GM23248 (cell line): ENCODE measurements around the gene PLXDC1. TPM values are rescaled to one million over a fixed set of nuclear protein-coding genes. Genes with fewer than 3 reads are reported as not detected.

ENCODE experiments used
- DNase-seq: peaks from one replicate; pipeline ENCODE4 v3.0.0-alpha.2; 2015
- H2AFZ ChIP-seq: fragments of 200-600 bp; sonication (generic); 2 replicates; pipeline ENCODE4 v1.6.1; 2016; ENCODE audit warnings: antibody characterized with exemption
- H3F3A ChIP-seq: fragments of 200-600 bp; sonication (generic); 2 replicates; pipeline ENCODE4 v1.6.1; 2016; ENCODE audit warnings: mild to moderate bottlenecking, antibody characterized with exemption, mixed run types; ENCODE audit not compliant: insufficient read depth
- H3K27ac ChIP-seq: fragments of 200-600 bp; sonication (generic); 2 replicates; pipeline ENCODE4 v1.5.1; 2016; ENCODE audit warnings: mild to moderate bottlenecking
- H3K27me3 ChIP-seq: fragments of 200-600 bp; sonication (generic); replicated peaks from 2 replicates; pipeline ENCODE4 v1.6.1; 2016; ENCODE audit warnings: mild to moderate bottlenecking; ENCODE audit not compliant: insufficient read depth
- H3K36me3 ChIP-seq: fragments of 200-600 bp; sonication (generic); 2 replicates; pipeline ENCODE4 v1.6.1; 2016; ENCODE audit warnings: low read depth, mild to moderate bottlenecking
- H3K4me1 ChIP-seq: fragments of 200-600 bp; sonication (generic); 2 replicates; pipeline ENCODE4 v1.6.1; 2016; ENCODE audit warnings: mild to moderate bottlenecking; ENCODE audit not compliant: insufficient read depth
- H3K4me2 ChIP-seq: fragments of 200-600 bp; sonication (generic); one replicate; pipeline ENCODE4 v1.6.1; 2016; ENCODE audit warnings: mild to moderate bottlenecking; ENCODE audit not compliant: unreplicated experiment
- H3K4me3 ChIP-seq: fragments of 200-600 bp; sonication (generic); 2 replicates; pipeline ENCODE4 v1.5.1; 2016; ENCODE audit warnings: mild to moderate bottlenecking
- H3K79me2 ChIP-seq: fragments of 200-600 bp; sonication (generic); 2 replicates; pipeline ENCODE4 v1.6.1; 2016; ENCODE audit warnings: mild to moderate bottlenecking; ENCODE audit not compliant: insufficient read depth
- H3K9ac ChIP-seq: fragments of 200-600 bp; sonication (generic); 2 replicates; pipeline ENCODE4 v1.6.1; 2016; ENCODE audit warnings: mild to moderate bottlenecking
- H3K9me2 ChIP-seq: fragments of 200-600 bp; sonication (generic); 2 replicates; pipeline ENCODE4 v1.6.1; 2016; ENCODE audit warnings: mixed run types, mild to moderate bottlenecking, moderate library complexity; ENCODE audit not compliant: insufficient read depth
- H3K9me3 ChIP-seq: fragments of 200-600 bp; sonication (generic); one replicate; pipeline ENCODE4 v1.6.1; 2017; ENCODE audit warnings: low read depth
- H4K20me1 ChIP-seq: fragments of 200-600 bp; sonication (generic); 2 replicates; pipeline ENCODE4 v1.6.0; 2016; ENCODE audit not compliant: insufficient read depth
- EZH2 ChIP-seq: fragments of 200-600 bp; sonication (generic); IDR thresholded peaks from 2 replicates; pipeline ENCODE4 v1.6.1; 2018; ENCODE audit warnings: antibody characterized with exemption, mild to moderate bottlenecking; ENCODE audit not compliant: insufficient read depth, poor library complexity, severe bottlenecking
- EZH2phosphoT487 ChIP-seq: fragments of 200-600 bp; sonication (generic); IDR thresholded peaks from 2 replicates; pipeline ENCODE4 v1.6.1; 2018; ENCODE audit warnings: antibody characterized with exemption, moderate library complexity, mild to moderate bottlenecking, low read depth; ENCODE audit not compliant: insufficient read depth
- WGBS, 2 experiments: methylation state at CpG; one replicate each; pipeline ENCODE4 v1.1.6; 2015 to 2017; ENCODE audit warnings: low lambda C conversion rate in 2 of 2, low coverage in 1 of 2; ENCODE audit errors: missing lambda C conversion rate in 2 of 2; 5-methylcytosine and 5-hydroxymethylcytosine counted together
- in situ Hi-C: fragments of 300-500 bp; cut with MboI; formaldehyde crosslinking; loops from 2 replicates; pipeline ENCODE4 v1.15.0; 2020
- polyA plus RNA-seq: library from polyadenylated mRNA; unstranded; fragments of >200 nt; fragmentation: Nextera tagmentation; extraction: Ambion mirVana; gene quantifications from 2 replicates; pipeline ENCODE4 v1.2.1, GENCODE V29; 2016
- total RNA-seq: library from RNA; depleted of rRNA; stranded (reverse); fragments of >200 nt; shearing (Covaris generic); gene quantifications from 2 replicates; pipeline ENCODE4 v1.2.3, GENCODE V29; 2014

PLXDC1 gene
- total and polyA plus RNA-seq, 2 experiments from 2014 or later = 0.24 TPM; not detected in 1

DNA sequence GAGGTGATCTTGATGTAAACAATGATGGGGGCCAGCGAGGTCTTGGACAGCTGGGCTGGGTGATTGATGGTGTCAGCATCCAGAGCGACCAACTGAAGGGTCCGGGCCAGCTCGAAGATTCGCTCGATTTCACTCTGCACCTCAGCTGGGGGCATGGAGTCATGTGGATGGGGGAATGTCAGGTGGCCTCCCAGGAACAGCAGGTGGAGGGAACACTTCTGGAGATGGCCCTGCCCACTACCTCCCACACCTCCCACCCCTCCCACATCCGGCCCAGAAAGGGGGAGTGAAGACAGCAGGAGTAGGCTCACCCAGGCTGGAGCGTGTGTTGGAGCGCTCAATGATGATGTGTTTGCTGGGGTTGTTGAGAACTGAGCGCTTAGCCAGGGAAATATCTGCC, 32.3 kb upstream of the PLXDC1 start:
- Histone ChIP-seq H3K4me1 (peaks cover 1% of the 10 kb centered on the region; the same call in 1 of the 2 replicates), H4K20me1 (no peaks in the 10 kb centered on the region), H2AFZ (no peak overlapping the region), H3K9me2 (no peaks in the 10 kb centered on the region), H3K9ac (no peak overlapping the region), H3K27ac (no peak overlapping the region), H3K9me3 (no peaks in the 10 kb centered on the region), H3K36me3 (peaks cover 24% of the 10 kb centered on the region; the same call in 1 of the 2 replicates), H3K4me2 (no peak overlapping the region), H3K4me3 (no peak overlapping the region), H3K27me3 (no peaks in the 10 kb centered on the region), H3K79me2 (no peaks in the 10 kb centered on the region), H3F3A (peaks cover 11% of the 10 kb centered on the region; the same call in 1 of the 2 replicates)
- WGBS, 2 experiments = 96 to 97% methylated on average over 10 of the region's 10 CpGs
- TF ChIP-seq EZH2 = no peak
- TF ChIP-seq EZH2phosphoT487 = no peak
- in situ Hi-C loops = no loop called here
- DNase-seq = no peak

GRCh38 chr17:39183045-39183444, 31.6 kb upstream of the PLXDC1 start:
- Histone ChIP-seq H3K4me1 (peaks cover 8% of the 10 kb centered on the region; the same call in 1 of the 2 replicates), H3K9ac (no peak overlapping the region), H3K9me2 (no peaks in the 10 kb centered on the region), H4K20me1 (no peaks in the 10 kb centered on the region), H3K4me2 (no peak overlapping the region), H3K79me2 (no peaks in the 10 kb centered on the region), H2AFZ (no peak overlapping the region), H3K9me3 (no peaks in the 10 kb centered on the region), H3K27me3 (no peaks in the 10 kb centered on the region), H3K4me3 (no peak overlapping the region), H3F3A (peaks cover 13% of the 10 kb centered on the region; the same call in 1 of the 2 replicates), H3K36me3 (peaks cover 20% of the 10 kb centered on the region; the same call in 1 of the 2 replicates), H3K27ac (no peak overlapping the region)
- in situ Hi-C loops = no loop called here
- DNase-seq = no peak
- TF ChIP-seq EZH2 = no peak
- no peak for TF ChIP-seq EZH2phosphoT487
- 97% methylated on average over 5 of the region's 5 CpGs for WGBS, 2 experiments

GRCh38 chr17:39181303-39181702, 29.9 kb upstream of the PLXDC1 start:
- Histone ChIP-seq H3K4me2 (no peak overlapping the region), H3K4me3 (no peak overlapping the region), H3K79me2 (no peaks in the 10 kb centered on the region), H4K20me1 (no peaks in the 10 kb centered on the region), H3K36me3 (peaks cover 25% of the 10 kb centered on the region; the same call in 1 of the 2 replicates), H3K27me3 (no peaks in the 10 kb centered on the region), H3K27ac (no peak overlapping the region), H3F3A (peaks cover 13% of the 10 kb centered on the region; the same call in 1 of the 2 replicates), H3K9me2 (no peaks in the 10 kb centered on the region), H3K9ac (no peak overlapping the region), H3K9me3 (no peaks in the 10 kb centered on the region), H3K4me1 (peaks cover 8% of the 10 kb centered on the region; the same call in 1 of the 2 replicates), H2AFZ (no peak overlapping the region)
- no peak for DNase-seq
- WGBS, 2 experiments = 78 to 80% methylated on average over 5 of the region's 5 CpGs
- in situ Hi-C loops = no loop called here
- TF ChIP-seq EZH2phosphoT487 (no peak), EZH2 (no peak)

DNA sequence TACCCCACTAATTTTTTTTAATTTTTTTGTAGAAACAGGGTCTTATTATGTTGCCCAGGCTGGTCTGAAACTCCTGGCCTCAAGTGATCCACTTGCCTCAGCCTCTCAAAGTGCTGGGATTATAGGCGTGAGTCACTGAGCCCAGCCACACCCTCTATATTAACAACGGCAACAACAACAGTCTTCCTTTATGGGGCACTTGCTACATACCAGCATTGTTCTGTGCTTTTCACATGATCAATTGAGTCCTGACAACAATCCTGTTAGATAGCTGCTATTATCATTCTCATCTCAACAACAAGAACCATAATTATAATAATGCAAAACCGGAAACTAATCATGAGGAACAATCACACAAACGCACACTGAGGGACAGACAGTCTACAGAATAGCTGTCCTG, 27.1 kb upstream of the PLXDC1 start:
- WGBS, 2 experiments = 38 to 42% methylated on average over 4 of the region's 4 CpGs
- H3K9me2 ChIP-seq = no peaks in the 10 kb centered on the region
- no peak overlapping the region for H3K9ac ChIP-seq
- TF ChIP-seq EZH2phosphoT487 (no peak), EZH2 (no peak)
- peaks cover 23% of the 10 kb centered on the region; the same call in 1 of the 2 replicates for H3K36me3 ChIP-seq
- H3K27me3 ChIP-seq = no peaks in the 10 kb centered on the region
- peak; percentile 70 for DNase-seq
- H3K27ac ChIP-seq = peak overlapping the region; percentile 58
- in situ Hi-C loops = no loop called here
- no peaks in the 10 kb centered on the region for H3K79me2 ChIP-seq
- no peak overlapping the region for H3K4me2 ChIP-seq
- no peak overlapping the region for H2AFZ ChIP-seq
- peaks cover 13% of the 10 kb centered on the region; the same call in 1 of the 2 replicates for H3F3A ChIP-seq
- no peaks in the 10 kb centered on the region for H4K20me1 ChIP-seq
- H3K4me1 ChIP-seq = peaks cover 8% of the 10 kb centered on the region; the same call in 1 of the 2 replicates
- H3K4me3 ChIP-seq = no peak overlapping the region
- no peaks in the 10 kb centered on the region for H3K9me3 ChIP-seq

- no peak overlapping the region for H3K4me3 ChIP-seq
- peaks cover 8% of the 10 kb centered on the region; the same call in 1 of the 2 replicates for H3K4me1 ChIP-seq
- 85 to 87% methylated on average over 12 of the region's 12 CpGs for WGBS, 2 experiments
- no peak for DNase-seq
- no peaks in the 10 kb centered on the region for H3K79me2 ChIP-seq
- peaks cover 13% of the 10 kb centered on the region; the same call in 1 of the 2 replicates for H3F3A ChIP-seq
- H3K9me3 ChIP-seq = no peaks in the 10 kb centered on the region
- H3K27me3 ChIP-seq = no peaks in the 10 kb centered on the region
- no peaks in the 10 kb centered on the region for H3K9me2 ChIP-seq
- H3K4me2 ChIP-seq = no peak overlapping the region
- no peak overlapping the region for H3K9ac ChIP-seq
- no peak overlapping the region for H2AFZ ChIP-seq
- peaks cover 15% of the 10 kb centered on the region; the same call in 1 of the 2 replicates for H3K36me3 ChIP-seq
- H3K27ac ChIP-seq = no peak overlapping the region
- TF ChIP-seq EZH2phosphoT487 (no peak), EZH2 (no peak)
- H4K20me1 ChIP-seq = no peaks in the 10 kb centered on the region
- in situ Hi-C loops = no loop called here
These were observed 25.8 kb upstream of the PLXDC1 start for GRCh38 chr17:39177256-39177655.
